ENCODE data around the gene LBH. TPM values are rescaled to one million over a fixed set of nuclear protein-coding genes. Genes with fewer than 3 reads are reported as not detected.

LBH gene
- total RNA-seq, 2 donors from 2014 or later: 104 to 280 TPM

- DNase-seq (ENCODE audit: low spot score): no peak
- intact Hi-C loops (cut with DNase I): no loop called here
Observed at GRCh38 chr2:30285758-30286157, 54.4 kb downstream of the LBH start.

GRCh38 chr2:30287190-30287840 is 56.0 kb downstream of the LBH start:
- intact Hi-C loops (cut with DNase I): no loop called here
- no peak for DNase-seq (ENCODE audit: low spot score)

- no peak for DNase-seq (ENCODE audit: low spot score)
- intact Hi-C loops (cut with DNase I): no loop called here
Observed at GRCh38 chr2:30287857-30288513, 56.7 kb downstream of the LBH start.

GRCh38 chr2:30288561-30288960 is 57.2 kb downstream of the LBH start:
- intact Hi-C loops (cut with DNase I): no loop called here
- no peak for DNase-seq (ENCODE audit: low spot score)

GRCh38 chr2:30293303-30293921 is 62.1 kb downstream of the LBH start:
- intact Hi-C loops (cut with DNase I): no loop called here
- no peak for DNase-seq (ENCODE audit: low spot score)

GRCh38 chr2:30294133-30294532 is 62.8 kb downstream of the LBH start:
- DNase-seq (ENCODE audit: low spot score): no peak
- intact Hi-C loops (cut with DNase I): no loop called here

GRCh38 chr2:30296496-30296895 is 65.2 kb downstream of the LBH start:
- DNase-seq (ENCODE audit: low spot score): no peak
- intact Hi-C loops (cut with DNase I): no loop called here

GRCh38 chr2:30298302-30298701 is 67.0 kb downstream of the LBH start:
- DNase-seq (ENCODE audit: low spot score): no peak
- intact Hi-C loops (cut with DNase I): no loop called here

GRCh38 chr2:30300122-30300455 is 68.8 kb downstream of the LBH start:
- intact Hi-C loops (cut with DNase I): no loop called here
- no peak for DNase-seq (ENCODE audit: low spot score)

GRCh38 chr2:30300456-30301221 is 69.3 kb downstream of the LBH start:
- no peak for DNase-seq (ENCODE audit: low spot score)
- intact Hi-C loops (cut with DNase I): no loop called here

- intact Hi-C loops (cut with DNase I): no loop called here
- DNase-seq (ENCODE audit: low spot score): no peak
Observed at GRCh38 chr2:30301551-30301950, 70.2 kb downstream of the LBH start.

GRCh38 chr2:30302566-30302965 is 71.2 kb downstream of the LBH start:
- no peak for DNase-seq (ENCODE audit: low spot score)
- intact Hi-C loops (cut with DNase I): no loop called here

- DNase-seq (ENCODE audit: low spot score): no peak
- intact Hi-C loops (cut with DNase I): no loop called here
Observed at GRCh38 chr2:30303095-30303494, 71.8 kb downstream of the LBH start.

- no peak for DNase-seq (ENCODE audit: low spot score)
- intact Hi-C loops (cut with DNase I): no loop called here
Observed at GRCh38 chr2:30305235-30305634, 73.9 kb downstream of the LBH start.

- intact Hi-C loops (cut with DNase I): no loop called here
- no peak for DNase-seq (ENCODE audit: low spot score)
Observed at GRCh38 chr2:30306522-30306921, 75.2 kb downstream of the LBH start.

GRCh38 chr2:30308280-30308679 is 76.9 kb downstream of the LBH start:
- intact Hi-C loops (cut with DNase I): no loop called here
- peak; percentile 9 for DNase-seq (ENCODE audit: low spot score)
